Peyer's patch (tissue), 4 donors: ENCODE data around the gene MLLT1. TPM values are rescaled to one million over a fixed set of nuclear protein-coding genes. Genes with fewer than 3 reads are reported as not detected.

Source experiments
- DNase-seq, 3 donors: peaks; one replicate each; pipeline ENCODE4 v3.0.0-alpha.2; 2017 to 2019
- H3K27ac ChIP-seq, 4 donors: fragments of 200-600 bp; sonication (generic); one replicate each; pipeline ENCODE4 v1.5.1; 2016 to 2019
- H3K27me3 ChIP-seq, 2 donors: fragments of 200-600 bp; sonication (generic); one replicate each; pipeline ENCODE4 v1.5.1; 2019
- H3K36me3 ChIP-seq, 3 donors: fragments of 200-600 bp; sonication (generic); one replicate each; pipeline ENCODE4 v1.5.1; 2016 to 2019
- H3K4me1 ChIP-seq, 4 donors: fragments of 200-600 bp; sonication (generic); one replicate each; pipeline ENCODE4 v1.5.1; 2016 to 2019
- H3K4me3 ChIP-seq, 4 donors: fragments of 200-600 bp; sonication (generic); 1 replicate in 3 of 4; 2 replicates in 1 of 4; pipeline ENCODE4 v1.5.1; 2016 to 2019; ENCODE audit warnings: mild to moderate bottlenecking in 1 of 4
- H3K9me3 ChIP-seq, 4 donors: fragments of 200-600 bp; sonication (generic); one replicate each; pipeline ENCODE4 v1.5.1; 2016 to 2019; ENCODE audit warnings: mild to moderate bottlenecking in 1 of 4
- CTCF ChIP-seq, 6 experiments: fragments of 450-650 bp in 4 of 6; fragments of 200-600 bp in 2 of 6; sonication (generic) in 1 of 6; IDR thresholded peaks; one replicate each; pipeline ENCODE4 v1.5.1; 2017 to 2019; ENCODE audit warnings: antibody characterized with exemption in 6 of 6, mild to moderate bottlenecking in 3 of 6, moderate library complexity in 1 of 6
- POLR2A ChIP-seq, 2 donors: fragments of 450-650 bp; IDR thresholded peaks; one replicate each; pipeline ENCODE4 v1.5.1; 2017; ENCODE audit warnings: antibody characterized with exemption in 2 of 2, mild to moderate bottlenecking in 2 of 2, moderate library complexity in 2 of 2
- small RNA-seq, 2 donors: library from RNA; depleted of rRNA; stranded (forward); fragments of <200 nt; gene quantifications; one replicate each; pipeline ENCODE3, GENCODE V24; 2016
- total RNA-seq, 4 donors: library from RNA; depleted of rRNA; stranded (reverse); fragments of >200 nt; gene quantifications; one replicate each; pipeline ENCODE4 v1.1.0, GENCODE V29; 2016

MLLT1 gene
- total RNA-seq, 4 donors from 2014 or later: 9.5 to 24.8 (median 19.3) TPM

- Histone ChIP-seq H3K36me3 (no peaks in the 10 kb centered on the region), H3K9me3 (no peaks in the 10 kb centered on the region), H3K27me3 (no peaks in the 10 kb centered on the region), H3K27ac (no peak overlapping the region), H3K4me1 (no peaks in the 10 kb centered on the region), H3K4me3 (no peak overlapping the region)
- peak in 1 of 3 donors; percentile 51 for DNase-seq
- TF ChIP-seq CTCF (IDR thresholded peaks at IDR 0.05) (no peak), POLR2A (IDR thresholded peaks at IDR 0.05) (no peak)
Measured at GRCh38 chr19:6161271-6161850, 118.4 kb downstream of the MLLT1 start.

Small RNA genes within 50 kb of the gene (small RNA-seq; reads per million reads assigned to genes)
- 0 reads per million in 2 donors for gene AC011471.1

Other genes with a start within 250 kb of the MLLT1 start
- 10 to 100 TPM in 2 of 4 donors, 1 to 10 TPM in 2; 2.6 to 33.9 (median 10.3) TPM for gene RFX2, start 169.5 kb downstream of the MLLT1 start, total RNA-seq
- under 1 TPM in 1 of 4 donors, not detected in 3; 0.57 TPM for gene ACSBG2, start 144.3 kb downstream of the MLLT1 start, total RNA-seq
- gene ACER1, start 53.6 kb upstream of the MLLT1 start, total RNA-seq: under 1 TPM in 1 of 4 donors, not detected in 3; 0.67 TPM
- gene CLPP, start 81.6 kb upstream of the MLLT1 start, total RNA-seq: 10 to 100 TPM; 62.9 to 79.9 (median 69.8) TPM
- gene ALKBH7, start 92.8 kb upstream of the MLLT1 start, total RNA-seq: 100 to 1,000 TPM in 2 of 4 donors, 10 to 100 TPM in 2; 51.2 to 121 (median 108) TPM
- gene PSPN, start 96.0 kb upstream of the MLLT1 start, total RNA-seq: 1 to 10 TPM in 3 of 4 donors, under 1 TPM in 1; 0.83 to 5.2 (median 2.2) TPM
- gene GTF2F1, start 113.2 kb upstream of the MLLT1 start, total RNA-seq: 10 to 100 TPM; 36.3 to 97.4 (median 54.0) TPM
- gene KHSRP, start 144.8 kb upstream of the MLLT1 start, total RNA-seq: 100 to 1,000 TPM in 3 of 4 donors, 10 to 100 TPM in 1; 91.2 to 162 (median 118) TPM
- 1 to 10 TPM in 1 of 4 donors, not detected in 3; 2.5 TPM for gene SLC25A41, start 153.8 kb upstream of the MLLT1 start, total RNA-seq
- gene SLC25A23, start 179.8 kb upstream of the MLLT1 start, total RNA-seq: 100 to 1,000 TPM in 3 of 4 donors, 10 to 100 TPM in 1; 69.3 to 209 (median 122) TPM
- 100 to 1,000 TPM in 3 of 4 donors, 10 to 100 TPM in 1; 21.5 to 245 (median 190) TPM for gene CRB3, start 184.3 kb upstream of the MLLT1 start, total RNA-seq
- gene DENND1C, start 201.8 kb upstream of the MLLT1 start, total RNA-seq: 10 to 100 TPM in 1 of 4 donors, 1 to 10 TPM in 3; 4.5 to 25.6 (median 8.2) TPM
- 1 to 10 TPM in 1 of 4 donors, under 1 TPM in 1, not detected in 2; 0.54 to 1.6 TPM for gene TUBB4A, start 222.3 kb upstream of the MLLT1 start, total RNA-seq